GM12878 (cell line): ENCODE data around the gene LRRC61.
A peak's percentile ranks its signal among the peaks of the same experiment; 100 is the strongest.

Experiments used
- BCL11A ChIP-seq: IDR thresholded peaks from 2 replicates; pipeline ENCODE4 v1.6.1; 2011; ENCODE audit warnings: low read depth, low read length
- EZH2 ChIP-seq: IDR thresholded peaks from 2 replicates; pipeline ENCODE4 v1.6.1; 2012; ENCODE audit warnings: low read depth, mild to moderate bottlenecking, control low read depth, inconsistent platforms, low read length, borderline replicate concordance; ENCODE audit not compliant: control insufficient read depth
- FOXM1 ChIP-seq: IDR thresholded peaks from 2 replicates; pipeline ENCODE4 v1.6.1; 2012; ENCODE audit warnings: low read depth, mild to moderate bottlenecking, inconsistent platforms, low read length, moderate library complexity
- HDAC6 ChIP-seq: fragments of 200-600 bp; sonication (generic); IDR thresholded peaks from one replicate; pipeline ENCODE4 v1.8.0; 2017; ENCODE audit warnings: antibody characterized with exemption; ENCODE audit not compliant: unreplicated experiment
- NFXL1 ChIP-seq: fragments of 450-650 bp; IDR thresholded peaks from 2 replicates; pipeline ENCODE4 v1.6.1; 2017; ENCODE audit warnings: antibody characterized with exemption, mild to moderate bottlenecking, borderline replicate concordance
- SMC3 ChIP-seq: IDR thresholded peaks from 2 replicates; pipeline ENCODE4 v1.6.1; 2011; ENCODE audit warnings: low read length, improper control_type of control experiment, borderline replicate concordance
- STAT3 ChIP-seq: IDR thresholded peaks from 2 replicates; pipeline ENCODE4 v1.6.1; 2011; ENCODE audit warnings: low read depth, low read length, improper control_type of control experiment
- SUPT20H ChIP-seq: IDR thresholded peaks from 2 replicates; pipeline ENCODE4 v1.6.1; 2011; ENCODE audit warnings: low read depth, mild to moderate bottlenecking, low read length, moderate library complexity, borderline replicate concordance; ENCODE audit not compliant: control insufficient read depth
- TAF1 ChIP-seq: IDR thresholded peaks from 2 replicates; pipeline ENCODE4 v1.6.1; 2011; ENCODE audit warnings: mild to moderate bottlenecking, low read depth, low read length, borderline replicate concordance
- ZNF24 ChIP-seq: fragments of 450-650 bp; IDR thresholded peaks from 2 replicates; pipeline ENCODE4 v1.6.1; 2017; ENCODE audit warnings: antibody characterized with exemption, mild to moderate bottlenecking
- TF ChIP-seq, protein P1 (sequence below): IDR thresholded peaks from 2 replicates; pipeline ENCODE4 v1.6.1; 2012; ENCODE audit warnings: low read length, inconsistent platforms
- TF ChIP-seq, protein P2 (sequence below), 3 experiments: IDR thresholded peaks in 2 of 3; conservative IDR thresholded peaks in 1 of 3; 2 replicates each; pipeline ENCODE4 v1.5.1; 2011; ENCODE audit warnings: low read depth in 3 of 3, low read length in 3 of 3, mild to moderate bottlenecking in 3 of 3, control low read depth in 2 of 3, moderate library complexity in 2 of 3, inconsistent platforms in 1 of 3, mixed read lengths in 1 of 3; ENCODE audit not compliant: control insufficient read depth in 2 of 3, insufficient read depth in 1 of 3; ENCODE audit errors: extremely low read depth in 1 of 3
- TF ChIP-seq, protein P3 (sequence below): fragments of 450-650 bp; IDR thresholded peaks from 2 replicates; pipeline ENCODE4 v1.6.1; 2018; ENCODE audit warnings: mild to moderate bottlenecking, low read depth, moderate library complexity; ENCODE audit not compliant: partially characterized antibody

DNA sequence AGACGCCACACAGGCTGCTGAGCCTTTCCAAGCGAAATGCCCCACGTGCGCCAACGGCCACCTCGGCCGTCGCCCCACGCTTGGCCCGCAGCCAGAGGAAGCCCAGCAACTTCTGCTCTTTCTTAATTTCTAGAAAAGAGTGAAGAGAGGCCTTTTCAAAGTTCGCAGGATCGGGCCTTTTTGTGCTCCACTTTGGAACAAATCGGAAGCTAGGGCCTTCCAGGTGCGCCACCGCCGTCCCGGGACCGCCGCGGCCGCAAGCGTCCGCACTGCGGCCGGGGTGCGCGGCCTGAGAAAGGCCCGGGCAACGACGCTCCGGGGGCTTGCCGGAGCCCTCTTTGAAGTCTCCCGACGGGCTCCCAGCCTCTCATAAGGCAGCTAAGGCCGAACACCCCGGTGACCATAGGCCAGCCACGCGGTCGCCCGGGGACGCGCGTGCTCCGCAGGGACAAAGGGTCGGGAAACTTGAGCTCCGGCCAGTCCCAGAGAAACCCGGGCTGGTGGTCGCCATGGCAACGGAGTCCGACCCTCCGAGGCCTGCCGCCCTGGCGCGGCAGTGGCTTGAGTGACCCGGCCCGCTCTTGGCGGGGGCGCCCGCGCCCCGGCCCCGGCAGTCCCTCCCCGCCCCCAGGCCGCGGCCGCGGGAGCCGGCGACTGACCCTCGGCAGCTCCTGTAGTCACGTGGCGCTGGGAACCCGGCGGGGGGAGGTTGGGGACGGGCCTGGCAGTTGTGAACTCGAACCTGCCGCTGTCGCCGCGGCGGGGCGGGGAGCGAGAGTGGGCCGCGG is 45.1 kb downstream of the LRRC61 start, which contains the start of gene REPIN1:
- TF ChIP-seq HDAC6 (no peak), NFXL1 (no peak), TAF1 (peak; percentile 72; the same call in 1 of the 2 replicates), FOXM1 (no peak), SMC3 (no peak), SUPT20H (no peak), EZH2 (no peak), ZNF24 (peak; percentile 67; the same call in 1 of the 2 replicates), STAT3 (no peak), BCL11A (no peak)
- TF ChIP-seq, protein P1, sequence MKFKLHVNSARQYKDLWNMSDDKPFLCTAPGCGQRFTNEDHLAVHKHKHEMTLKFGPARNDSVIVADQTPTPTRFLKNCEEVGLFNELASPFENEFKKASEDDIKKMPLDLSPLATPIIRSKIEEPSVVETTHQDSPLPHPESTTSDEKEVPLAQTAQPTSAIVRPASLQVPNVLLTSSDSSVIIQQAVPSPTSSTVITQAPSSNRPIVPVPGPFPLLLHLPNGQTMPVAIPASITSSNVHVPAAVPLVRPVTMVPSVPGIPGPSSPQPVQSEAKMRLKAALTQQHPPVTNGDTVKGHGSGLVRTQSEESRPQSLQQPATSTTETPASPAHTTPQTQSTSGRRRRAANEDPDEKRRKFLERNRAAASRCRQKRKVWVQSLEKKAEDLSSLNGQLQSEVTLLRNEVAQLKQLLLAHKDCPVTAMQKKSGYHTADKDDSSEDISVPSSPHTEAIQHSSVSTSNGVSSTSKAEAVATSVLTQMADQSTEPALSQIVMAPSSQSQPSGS, result no peak
- TF ChIP-seq, protein P2, sequence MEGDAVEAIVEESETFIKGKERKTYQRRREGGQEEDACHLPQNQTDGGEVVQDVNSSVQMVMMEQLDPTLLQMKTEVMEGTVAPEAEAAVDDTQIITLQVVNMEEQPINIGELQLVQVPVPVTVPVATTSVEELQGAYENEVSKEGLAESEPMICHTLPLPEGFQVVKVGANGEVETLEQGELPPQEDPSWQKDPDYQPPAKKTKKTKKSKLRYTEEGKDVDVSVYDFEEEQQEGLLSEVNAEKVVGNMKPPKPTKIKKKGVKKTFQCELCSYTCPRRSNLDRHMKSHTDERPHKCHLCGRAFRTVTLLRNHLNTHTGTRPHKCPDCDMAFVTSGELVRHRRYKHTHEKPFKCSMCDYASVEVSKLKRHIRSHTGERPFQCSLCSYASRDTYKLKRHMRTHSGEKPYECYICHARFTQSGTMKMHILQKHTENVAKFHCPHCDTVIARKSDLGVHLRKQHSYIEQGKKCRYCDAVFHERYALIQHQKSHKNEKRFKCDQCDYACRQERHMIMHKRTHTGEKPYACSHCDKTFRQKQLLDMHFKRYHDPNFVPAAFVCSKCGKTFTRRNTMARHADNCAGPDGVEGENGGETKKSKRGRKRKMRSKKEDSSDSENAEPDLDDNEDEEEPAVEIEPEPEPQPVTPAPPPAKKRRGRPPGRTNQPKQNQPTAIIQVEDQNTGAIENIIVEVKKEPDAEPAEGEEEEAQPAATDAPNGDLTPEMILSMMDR (IDR thresholded peaks at IDR 0.05 in 2 of 3, conservative IDR thresholded peaks at IDR 0.05 in 1 of 3; ENCODE audit: control insufficient read depth in 2 of 3, extremely low read depth in 1 of 3, insufficient read depth in 1 of 3, low read depth in 3 of 3, low read length in 3 of 3), result no peak
- TF ChIP-seq, protein P3, sequence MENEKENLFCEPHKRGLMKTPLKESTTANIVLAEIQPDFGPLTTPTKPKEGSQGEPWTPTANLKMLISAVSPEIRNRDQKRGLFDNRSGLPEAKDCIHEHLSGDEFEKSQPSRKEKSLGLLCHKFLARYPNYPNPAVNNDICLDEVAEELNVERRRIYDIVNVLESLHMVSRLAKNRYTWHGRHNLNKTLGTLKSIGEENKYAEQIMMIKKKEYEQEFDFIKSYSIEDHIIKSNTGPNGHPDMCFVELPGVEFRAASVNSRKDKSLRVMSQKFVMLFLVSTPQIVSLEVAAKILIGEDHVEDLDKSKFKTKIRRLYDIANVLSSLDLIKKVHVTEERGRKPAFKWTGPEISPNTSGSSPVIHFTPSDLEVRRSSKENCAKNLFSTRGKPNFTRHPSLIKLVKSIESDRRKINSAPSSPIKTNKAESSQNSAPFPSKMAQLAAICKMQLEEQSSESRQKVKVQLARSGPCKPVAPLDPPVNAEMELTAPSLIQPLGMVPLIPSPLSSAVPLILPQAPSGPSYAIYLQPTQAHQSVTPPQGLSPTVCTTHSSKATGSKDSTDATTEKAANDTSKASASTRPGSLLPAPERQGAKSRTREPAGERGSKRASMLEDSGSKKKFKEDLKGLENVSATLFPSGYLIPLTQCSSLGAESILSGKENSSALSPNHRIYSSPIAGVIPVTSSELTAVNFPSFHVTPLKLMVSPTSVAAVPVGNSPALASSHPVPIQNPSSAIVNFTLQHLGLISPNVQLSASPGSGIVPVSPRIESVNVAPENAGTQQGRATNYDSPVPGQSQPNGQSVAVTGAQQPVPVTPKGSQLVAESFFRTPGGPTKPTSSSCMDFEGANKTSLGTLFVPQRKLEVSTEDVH, result no peak
